GM19328 (cell line): ENCODE measurements around the gene TTC28.
"Not testable (repeated sequence)": the region's sequence is repeated elsewhere in the genome, so short reads cannot be mapped to it uniquely, and the experiment has no call there.

Experiments used
- ATAC-seq: cut with Tn5 transposase; IDR thresholded peaks from one replicate; pipeline ENCODE4 v1.9.1; 2021; ENCODE audit warnings: mild to moderate bottlenecking, moderate library complexity; ENCODE audit not compliant: unreplicated experiment

TTC28 gene

GRCh38 chr22:28074526-28074925 lies 605.1 kb downstream of the TTC28 start:
- ATAC-seq: no peak

GRCh38 chr22:28072066-28072465 lies 607.6 kb downstream of the TTC28 start:
- ATAC-seq: no peak

- no peak for ATAC-seq
Observed at GRCh38 chr22:28068826-28069225, 610.8 kb downstream of the TTC28 start.

GRCh38 chr22:28064920-28065319 lies 614.7 kb downstream of the TTC28 start:
- no peak for ATAC-seq

GRCh38 chr22:28063656-28064055 lies 616.0 kb downstream of the TTC28 start:
- ATAC-seq: no peak

- ATAC-seq: not testable (repeated sequence)
Observed at GRCh38 chr22:28060594-28060993, 619.0 kb downstream of the TTC28 start.

GRCh38 chr22:28058036-28058435 lies 621.6 kb downstream of the TTC28 start:
- no peak for ATAC-seq

GRCh38 chr22:28054819-28055208 lies 624.8 kb downstream of the TTC28 start:
- ATAC-seq: no peak

- no peak for ATAC-seq
Observed at GRCh38 chr22:28053896-28054818, 625.5 kb downstream of the TTC28 start.

GRCh38 chr22:28052825-28053269 lies 626.8 kb downstream of the TTC28 start:
- ATAC-seq: no peak

- no peak for ATAC-seq
Observed at GRCh38 chr22:28051787-28052356, 627.8 kb downstream of the TTC28 start.

- no peak for ATAC-seq
Observed at GRCh38 chr22:28051091-28051786, 628.4 kb downstream of the TTC28 start.

- no peak for ATAC-seq
Observed at GRCh38 chr22:28048529-28048928, 631.1 kb downstream of the TTC28 start.

- no peak for ATAC-seq
Observed at GRCh38 chr22:28047740-28048139, 631.9 kb downstream of the TTC28 start.

GRCh38 chr22:28046100-28046499 lies 633.5 kb downstream of the TTC28 start:
- ATAC-seq: no peak

- no peak for ATAC-seq
Observed at GRCh38 chr22:28044546-28045173, 635.0 kb downstream of the TTC28 start.

- ATAC-seq: no peak
Observed at GRCh38 chr22:28043266-28043665, 636.4 kb downstream of the TTC28 start.

- ATAC-seq: no peak
Observed at GRCh38 chr22:28034760-28035401, 644.8 kb downstream of the TTC28 start.

- ATAC-seq: no peak
Observed at GRCh38 chr22:28034145-28034759, 645.4 kb downstream of the TTC28 start.

GRCh38 chr22:28032861-28033260 lies 646.8 kb downstream of the TTC28 start:
- ATAC-seq: no peak
